Stimulated activated CD4-positive, alpha-beta T cell treated with anti-CD3 and anti-CD28 coated beads, Interleukin-1b, Interleukin-23, amount 100 ng/mL, for 48 hours (primary cell): ENCODE data around the gene ZNF618.
A peak's percentile ranks its signal among the peaks of the same experiment; 100 is the strongest.
"Not testable (repeated sequence)": the region's sequence is repeated elsewhere in the genome, so short reads cannot be mapped to it uniquely, and the experiment has no call there.

Experiments
- DNase-seq: peaks from one replicate; pipeline ENCODE4 v3.0.0-alpha.2; 2020

Gene ZNF618

GRCh38 chr9:114070188-114071103 lies 194.3 kb downstream of the ZNF618 start:
- no peak for DNase-seq

- no peak for DNase-seq
Observed at GRCh38 chr9:114071197-114071795, 195.2 kb downstream of the ZNF618 start.

DNA sequence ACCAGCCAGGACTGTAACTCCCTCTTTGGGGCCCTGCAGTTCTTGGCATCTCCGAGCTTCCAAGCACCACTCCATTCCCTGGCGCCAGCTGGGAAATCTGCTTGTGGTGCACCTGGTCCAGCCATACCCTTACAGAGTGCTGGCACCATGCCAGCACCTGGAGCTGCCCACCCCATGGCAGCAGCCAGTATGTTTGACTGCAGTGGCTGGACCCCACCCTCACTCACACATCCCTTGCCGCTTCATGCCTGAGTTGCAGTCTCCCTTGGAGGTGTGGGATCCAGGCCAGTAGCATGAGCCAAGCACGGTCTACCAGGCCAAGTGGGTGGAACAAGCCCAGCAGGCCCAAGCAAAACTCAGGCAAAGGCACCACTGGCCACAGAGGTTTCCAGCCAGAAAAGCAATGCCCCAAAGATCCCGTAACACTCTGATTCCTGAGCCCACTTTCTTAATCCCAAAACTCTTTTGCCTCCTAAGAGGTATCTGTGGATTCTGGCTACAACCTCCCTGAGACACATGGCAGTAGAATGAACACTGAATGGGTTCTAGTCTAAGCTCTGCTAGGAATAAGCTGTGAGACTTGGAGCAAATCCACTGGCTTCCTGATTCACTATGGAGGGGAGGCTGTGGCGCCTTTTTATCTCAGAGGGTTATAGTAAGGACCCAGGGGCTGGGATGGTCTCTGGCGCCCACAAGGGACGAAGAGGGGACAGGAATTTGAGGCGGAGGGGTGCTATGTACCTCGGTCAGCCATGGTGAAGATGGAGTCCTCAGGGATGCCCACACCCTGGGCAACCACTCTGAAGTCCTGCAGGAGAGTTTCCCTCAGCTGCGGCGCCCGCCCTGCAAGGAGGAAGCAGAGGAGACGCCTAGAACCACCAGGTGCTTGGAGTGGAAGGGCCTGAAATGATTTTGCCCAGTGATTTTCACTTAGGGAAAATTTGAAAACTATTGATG lies 196.4 kb downstream of the ZNF618 start:
- DNase-seq, result no peak

DNA sequence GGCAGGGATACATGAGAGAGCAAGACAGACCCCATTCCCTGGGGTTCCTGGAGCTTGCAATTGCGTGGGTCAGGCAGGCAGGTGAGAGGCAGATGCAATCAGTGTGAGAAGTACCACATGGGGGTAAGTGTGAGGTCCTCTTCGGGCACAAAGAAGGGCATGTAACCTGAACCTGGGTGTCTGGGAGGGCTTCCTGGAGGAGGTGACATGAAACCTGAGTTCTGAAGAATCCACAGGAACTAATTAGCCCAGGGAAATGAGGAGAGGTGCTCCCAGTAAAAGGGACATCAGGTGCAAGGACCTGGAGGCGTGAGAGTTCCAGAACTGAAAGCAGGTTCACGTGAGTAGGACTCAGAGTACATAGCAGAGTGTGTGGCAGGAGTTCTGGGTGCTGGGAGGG lies 199.5 kb downstream of the ZNF618 start:
- DNase-seq, result no peak

DNA sequence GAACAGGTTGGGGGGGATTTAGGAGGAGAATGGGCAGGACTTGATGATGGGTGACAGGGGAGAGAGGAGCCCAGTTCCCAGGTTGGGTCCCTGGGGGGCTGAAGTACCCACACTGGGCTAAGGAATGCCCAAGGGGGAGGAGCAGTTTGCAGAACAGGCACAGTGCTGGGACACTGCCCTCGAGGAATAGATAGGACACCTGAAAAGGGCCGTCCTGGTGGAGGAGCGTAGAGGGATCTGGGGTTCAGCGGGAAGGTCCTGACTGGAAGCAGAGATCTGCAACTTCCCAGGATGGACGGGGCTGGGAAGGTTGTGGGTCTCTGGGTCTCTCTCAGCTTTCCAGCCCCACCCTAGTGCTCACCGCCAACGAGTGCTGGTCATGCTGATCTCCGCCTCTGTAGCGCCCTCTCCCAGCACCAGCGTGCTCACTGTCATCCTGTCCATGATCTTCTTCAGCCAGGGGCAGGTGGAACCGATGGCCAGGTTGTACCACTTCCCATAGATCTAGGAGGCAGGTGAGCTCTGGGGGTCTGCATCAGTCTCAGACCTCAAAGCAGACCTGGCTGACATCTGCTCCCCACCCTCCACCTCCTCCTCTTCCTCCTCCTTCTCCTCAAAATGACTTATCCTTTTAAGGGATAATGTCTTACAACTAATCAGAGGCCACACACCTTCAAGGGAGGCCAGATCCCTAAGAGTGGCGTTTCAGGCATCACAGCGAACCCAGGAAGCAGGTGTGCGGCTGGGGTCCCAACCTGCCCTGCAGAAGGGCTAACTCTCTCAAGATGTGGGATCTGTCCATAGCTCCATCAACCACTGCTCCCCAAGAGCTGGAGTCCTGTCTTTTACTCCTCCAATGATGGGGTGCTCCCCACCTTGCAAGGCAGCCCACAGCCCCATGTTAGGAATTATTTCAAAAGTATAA lies 200.4 kb downstream of the ZNF618 start:
- no peak for DNase-seq

GRCh38 chr9:114077162-114077837 lies 201.2 kb downstream of the ZNF618 start:
- no peak for DNase-seq

DNA sequence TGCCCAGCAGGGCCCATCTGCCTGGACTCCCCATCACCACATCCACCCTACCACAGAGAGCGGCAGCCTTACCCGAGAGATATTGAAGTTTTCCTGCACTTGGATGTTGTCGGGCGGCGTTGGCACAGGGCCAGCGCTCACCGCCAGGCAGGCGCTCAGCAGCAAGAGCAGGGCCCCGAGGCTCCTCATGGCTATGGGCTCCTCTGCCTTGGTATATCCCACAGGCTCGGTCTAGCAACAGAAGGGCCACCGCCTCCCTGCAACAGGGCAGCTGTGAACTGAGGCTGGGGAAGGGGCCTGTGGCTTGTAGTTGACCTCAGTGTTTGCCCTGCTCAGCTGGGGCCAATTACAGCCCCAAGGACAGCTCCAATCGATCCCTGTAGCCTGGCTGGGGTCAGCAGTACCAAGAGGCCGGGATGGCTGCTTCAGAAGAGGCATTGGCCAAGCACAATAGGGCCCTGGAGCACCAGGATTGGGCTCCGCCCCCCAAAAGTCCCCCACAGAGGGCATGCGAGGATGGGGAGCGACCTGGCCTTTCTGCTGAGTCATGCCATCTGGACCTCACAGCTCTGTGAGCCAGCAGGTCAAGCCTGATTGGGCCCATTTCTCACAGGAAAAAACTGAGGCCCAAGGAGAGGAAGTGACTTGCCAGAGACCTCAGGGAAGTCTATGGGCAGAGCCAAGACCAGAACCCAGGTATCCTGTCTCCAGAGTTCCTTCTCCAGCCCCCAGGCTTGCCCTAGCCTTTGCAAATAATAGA lies 202.1 kb downstream of the ZNF618 start, which contains the start of gene AMBP:
Gene AMBP, minus strand, starts transcription at position 280 of the 760 bp plus-strand sequence. Its CDS starts 91 bp downstream, at position 189.
- no peak for DNase-seq

DNA sequence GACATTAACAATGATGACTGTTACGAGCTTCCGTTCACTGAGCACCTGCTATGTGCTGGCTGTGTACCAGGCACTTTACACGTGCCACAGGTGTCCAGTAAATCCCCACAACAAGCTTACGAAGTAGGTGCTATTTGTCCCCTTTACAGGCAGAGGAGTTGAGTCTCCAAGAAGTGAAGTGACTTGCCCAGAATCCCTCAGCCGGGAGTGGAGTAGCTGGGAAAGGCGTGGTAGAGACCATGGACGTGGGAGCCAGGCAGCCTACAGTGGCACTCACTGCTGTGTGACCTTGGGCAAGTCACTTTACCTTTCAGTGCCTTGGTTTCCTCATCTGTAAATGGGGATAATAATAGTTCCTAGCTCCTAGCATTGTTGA lies 202.7 kb downstream of the ZNF618 start:
- DNase-seq, result no peak

- DNase-seq, result no peak
Observed at GRCh38 chr9:114080195-114080772, 204.2 kb downstream of the ZNF618 start.

- DNase-seq, result no peak
Observed at GRCh38 chr9:114080773-114081440, 204.8 kb downstream of the ZNF618 start.

DNA sequence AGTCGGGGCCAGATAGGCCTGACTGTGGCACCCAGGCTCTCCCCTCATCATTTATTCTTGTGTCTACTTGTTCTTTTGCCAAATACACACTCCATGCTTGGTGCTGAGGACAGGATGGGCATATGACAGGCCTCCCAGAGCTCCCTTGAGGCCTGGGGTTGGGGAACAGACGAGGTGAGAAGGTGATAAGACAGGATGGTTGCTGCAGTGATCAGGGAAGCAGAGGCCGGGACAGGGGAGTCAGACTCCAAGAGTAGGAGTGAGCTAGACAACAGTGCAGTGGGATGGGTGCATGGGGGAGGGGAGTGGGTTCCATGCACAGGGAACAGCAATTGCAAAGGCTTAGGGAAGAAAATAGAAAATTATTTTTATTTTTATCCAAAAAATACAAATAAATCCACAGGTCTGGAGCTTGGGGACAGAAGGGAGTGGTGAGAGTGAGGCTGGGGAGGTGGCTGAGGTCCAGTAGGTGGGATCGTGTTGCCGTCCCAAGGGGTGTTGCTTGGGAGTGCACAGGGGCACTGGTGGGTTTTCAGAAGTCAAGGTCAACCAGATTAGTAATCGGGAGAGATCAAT lies 205.4 kb downstream of the ZNF618 start:
- no peak for DNase-seq

DNA sequence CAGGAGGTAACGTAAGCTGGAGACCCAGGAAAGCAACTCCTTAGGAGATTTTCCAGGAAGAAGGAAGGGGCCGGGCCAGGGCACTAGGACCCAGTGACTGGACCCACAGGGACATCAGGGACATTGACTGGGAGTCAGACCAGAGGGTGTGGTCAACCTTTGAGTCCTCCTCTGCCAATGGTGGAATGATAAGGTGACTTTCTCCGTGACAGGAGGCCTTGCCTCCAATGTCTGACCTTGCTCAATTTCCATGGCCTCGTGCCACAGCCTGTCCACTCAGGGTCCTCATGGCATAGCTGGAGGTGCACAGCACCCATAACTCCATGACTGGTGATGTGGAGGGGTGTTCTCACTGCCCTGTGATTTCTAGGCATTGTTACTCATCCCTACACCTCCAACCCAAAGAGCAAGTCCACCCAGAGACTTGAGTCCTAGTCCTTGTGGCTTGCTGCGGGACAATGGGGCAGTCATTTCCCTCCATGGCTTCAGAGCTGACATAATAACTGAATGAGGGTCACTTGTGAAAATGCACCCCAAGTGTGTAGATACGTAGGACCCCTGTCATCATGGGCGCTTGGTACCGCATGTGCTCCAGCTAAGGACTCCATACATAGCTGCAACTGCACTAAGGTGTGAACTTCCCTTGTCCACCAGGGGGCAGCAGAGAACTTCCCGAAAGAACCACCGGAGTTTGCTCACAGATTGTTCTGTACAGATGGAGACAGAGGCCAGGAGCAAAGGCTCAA lies 206.1 kb downstream of the ZNF618 start:
- peak; percentile 82 for DNase-seq

- not testable (repeated sequence) for DNase-seq
Observed at GRCh38 chr9:114082763-114083412, 206.8 kb downstream of the ZNF618 start.

GRCh38 chr9:114083666-114084065 lies 207.6 kb downstream of the ZNF618 start:
- no peak for DNase-seq

DNA sequence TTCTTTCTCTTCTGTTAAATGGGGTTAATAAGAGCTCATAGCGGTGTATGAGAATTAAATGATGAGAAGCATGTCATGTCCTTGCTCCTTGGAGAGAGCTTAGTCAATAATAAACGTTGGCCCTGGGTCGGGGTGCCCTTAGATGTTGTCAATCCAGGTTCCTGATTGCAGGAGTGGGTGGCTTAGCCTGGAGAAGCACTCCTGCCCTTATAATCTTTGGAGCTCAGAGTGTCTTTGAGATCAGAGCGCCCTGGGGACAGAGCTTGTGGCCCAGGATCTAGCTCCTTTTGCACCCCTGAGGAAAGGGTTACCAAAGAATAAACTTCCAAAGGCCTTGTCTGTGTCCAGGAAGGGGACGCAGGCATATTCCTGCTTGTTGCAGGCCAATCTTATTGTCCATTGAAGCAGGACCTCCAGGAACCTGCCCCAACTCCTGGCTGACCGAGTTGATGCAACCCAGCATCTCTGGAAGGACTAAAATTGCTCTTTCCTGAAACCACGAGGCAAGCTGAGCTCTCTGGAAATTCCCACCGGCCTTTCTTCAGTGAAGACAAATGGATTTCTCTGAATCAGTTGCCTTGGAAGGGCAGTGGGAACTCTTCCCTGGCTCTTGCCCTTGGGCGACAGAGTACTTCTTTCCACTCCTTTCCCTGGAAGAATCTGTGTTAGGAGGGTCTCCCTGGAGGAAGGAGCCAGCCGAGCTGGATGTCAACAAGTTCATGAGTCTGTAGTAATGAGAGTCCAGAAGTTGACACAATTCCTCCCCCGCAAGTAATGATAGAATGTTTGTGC lies 208.4 kb downstream of the ZNF618 start:
- DNase-seq, result no peak

DNA sequence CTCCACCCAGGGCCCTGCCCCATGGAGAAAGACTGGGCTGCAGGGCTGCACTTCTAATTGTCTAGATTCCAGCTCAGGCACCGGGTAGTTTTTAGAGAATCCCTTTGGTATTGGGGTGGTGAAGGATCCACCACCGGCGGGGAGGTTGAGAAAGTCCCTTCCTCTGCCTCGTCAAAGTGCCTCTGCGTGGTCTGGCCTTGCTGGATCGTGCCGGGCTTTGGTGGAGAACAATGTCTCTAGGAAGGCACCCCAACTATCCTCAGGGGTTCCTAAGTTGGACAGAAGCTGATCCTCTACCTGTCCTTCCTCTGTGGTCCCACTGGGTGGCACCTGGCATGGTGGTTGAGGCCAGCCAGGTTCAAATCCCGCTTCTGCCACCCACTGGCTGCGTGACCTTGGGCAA lies 209.3 kb downstream of the ZNF618 start:
- no peak for DNase-seq

- no peak for DNase-seq
Observed at GRCh38 chr9:114086009-114086408, 209.9 kb downstream of the ZNF618 start.
